Calu3 (cell line): ENCODE results near the gene REXO4. TPM values are rescaled to one million over a fixed set of nuclear protein-coding genes. Genes with fewer than 3 reads are reported as not detected.

Experiments
- BruUV-seq: library from RNA; stranded (reverse); fragments of 400-500 nt; replicated peaks from 2 replicates; lab custom pipeline; 2021; lab: Mats Ljungman, UMichigan
- CTCF ChIA-PET: fragments of 300-600 bp; sonication (Branson Sonifier 250); formaldehyde crosslinking; loops from one replicate; lab custom pipeline; 2022; ENCODE audit warnings: antibody characterized with exemption; lab: Charles Lee
- DNase-seq: peaks from one replicate; pipeline ENCODE4 v3.0.0; 2022
- H3K27ac Mint-ChIP-seq: one replicate; pipeline ENCODE4 v1.8.0; 2022; ENCODE audit warnings: mixed read lengths; ENCODE audit not compliant: unreplicated experiment
- H3K27me3 Mint-ChIP-seq: one replicate; pipeline ENCODE4 v1.8.0; 2022; ENCODE audit warnings: mixed read lengths; ENCODE audit not compliant: unreplicated experiment
- H3K36me3 Mint-ChIP-seq: one replicate; pipeline ENCODE4 v1.8.0; 2022; ENCODE audit warnings: mild to moderate bottlenecking, moderate library complexity, mixed read lengths; ENCODE audit not compliant: insufficient read depth, unreplicated experiment
- H3K4me1 Mint-ChIP-seq: one replicate; pipeline ENCODE4 v1.8.0; 2022; ENCODE audit warnings: mild to moderate bottlenecking, low read depth, mixed read lengths; ENCODE audit not compliant: unreplicated experiment
- H3K4me3 Mint-ChIP-seq: one replicate; pipeline ENCODE4 v1.8.0; 2022; ENCODE audit warnings: mild to moderate bottlenecking, low read depth, moderate library complexity, mixed read lengths; ENCODE audit not compliant: unreplicated experiment
- H3K9me3 Mint-ChIP-seq: one replicate; pipeline ENCODE4 v1.8.0; 2022; ENCODE audit warnings: low read depth, mixed read lengths; ENCODE audit not compliant: unreplicated experiment
- CTCF ChIP-seq: fragments of 200-600 bp; IDR thresholded peaks from one replicate; pipeline ENCODE4 v1.8.0; 2022; ENCODE audit warnings: antibody characterized with exemption; ENCODE audit not compliant: unreplicated experiment
- intact Hi-C: fragments of 100-400 bp; cut with micrococcal nuclease; formaldehyde crosslinking; loops from one replicate; pipeline ENCODE4 v1.10.0; 2022; ENCODE audit not compliant: unreplicated experiment
- total RNA-seq: library from RNA; stranded (reverse); gene quantifications from 2 replicates; pipeline ENCODE4 v1.2.3, GENCODE V29; 2022

REXO4 gene
- total RNA-seq, 1 experiment from 2014 or later, result 23.4 TPM

GRCh38 chr9:133369933-133370332 lies 47.9 kb downstream of the REXO4 start:
- Mint-ChIP-seq H3K27ac (no peak overlapping the region), H3K36me3 (peaks cover 29% of the 10 kb centered on the region), H3K27me3 (no peaks in the 10 kb centered on the region), H3K4me3 (no peak overlapping the region), H3K9me3 (no peaks in the 10 kb centered on the region), H3K4me1 (peaks cover 13% of the 10 kb centered on the region)
- TF ChIP-seq CTCF, result no peak
- DNase-seq, result no peak
- CTCF ChIA-PET, result interaction anchor here (0.6 kb wide), 1 partner anchor 200 kb away, joined by 3 read pairs; no protein-coding TSS in a partner anchor
- BruUV-seq, result no TSS peak
- intact Hi-C loops, result no loop called here

DNA sequence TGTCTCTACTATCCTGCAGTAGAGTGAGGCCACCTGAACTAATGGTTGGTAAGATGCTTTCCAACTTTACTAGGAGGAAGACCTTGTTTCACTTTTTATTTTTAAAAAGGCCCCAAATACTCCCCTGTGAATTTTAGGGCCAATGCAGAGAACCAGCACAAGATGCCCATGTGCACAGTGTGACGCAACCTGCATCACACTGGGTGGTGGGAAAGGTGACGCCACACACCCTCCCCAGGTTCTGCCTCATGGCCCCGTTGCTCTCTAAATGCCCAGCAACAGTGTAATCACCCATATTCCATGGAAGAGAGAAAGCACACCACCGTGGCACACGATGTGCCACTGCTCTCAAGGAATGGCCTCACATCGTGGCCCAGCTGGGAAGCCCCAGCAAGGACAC lies 48.4 kb downstream of the REXO4 start:
- Mint-ChIP-seq H3K9me3 (no peaks in the 10 kb centered on the region), H3K36me3 (peaks cover 24% of the 10 kb centered on the region), H3K4me1 (peaks cover 13% of the 10 kb centered on the region), H3K27me3 (no peaks in the 10 kb centered on the region), H3K27ac (no peak overlapping the region), H3K4me3 (no peak overlapping the region)
- no peak for TF ChIP-seq CTCF
- intact Hi-C loops, result no loop called here
- CTCF ChIA-PET, result interaction anchor here (0.6 kb wide), 1 partner anchor 199 kb away, joined by 3 read pairs; no protein-coding TSS in a partner anchor
- DNase-seq, result no peak
- no TSS peak for BruUV-seq

DNA sequence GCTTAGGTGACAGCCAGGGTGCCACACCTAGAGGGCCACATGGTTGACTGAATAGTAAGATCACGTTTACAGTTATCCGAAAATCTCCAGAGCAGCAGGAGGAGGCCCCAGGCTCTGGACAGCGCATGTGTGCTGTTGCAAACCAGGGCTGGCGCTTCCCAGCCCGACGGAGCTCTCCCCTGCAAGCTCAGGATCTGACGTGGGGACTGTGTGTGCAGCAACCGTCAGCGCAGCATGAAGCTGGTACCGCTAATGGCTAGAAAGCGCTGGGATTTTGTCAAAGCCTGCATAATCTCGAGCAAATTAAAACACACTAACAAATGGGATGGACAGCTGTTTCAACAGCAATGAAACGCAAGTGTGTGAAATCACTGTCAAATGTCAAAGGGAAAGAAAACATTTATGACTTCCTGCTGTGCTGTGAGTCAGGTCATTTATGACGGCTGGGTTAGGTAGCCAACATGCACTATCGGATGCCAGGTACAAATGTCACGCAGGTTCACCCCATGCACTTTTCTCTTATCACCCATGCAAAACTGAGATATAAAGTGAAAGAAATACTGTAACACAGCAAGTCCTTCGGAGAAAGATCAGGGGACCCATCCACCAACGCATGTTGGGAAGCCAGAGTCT lies 49.4 kb downstream of the REXO4 start:
- Mint-ChIP-seq H3K27me3 (no peaks in the 10 kb centered on the region), H3K4me1 (peaks cover 13% of the 10 kb centered on the region), H3K36me3 (peaks cover 25% of the 10 kb centered on the region), H3K9me3 (no peaks in the 10 kb centered on the region), H3K27ac (no peak overlapping the region), H3K4me3 (no peak overlapping the region)
- TF ChIP-seq CTCF, result no peak
- CTCF ChIA-PET, result no interaction called here
- intact Hi-C loops, result no loop called here
- DNase-seq, result no peak
- no TSS peak for BruUV-seq

- DNase-seq, result no peak
- intact Hi-C loops, result no loop called here
- no peak overlapping the region for H3K27ac Mint-ChIP-seq
- H3K36me3 Mint-ChIP-seq, result peaks cover 26% of the 10 kb centered on the region
- no peak for TF ChIP-seq CTCF
- no TSS peak for BruUV-seq
- H3K27me3 Mint-ChIP-seq, result no peaks in the 10 kb centered on the region
- H3K4me3 Mint-ChIP-seq, result no peak overlapping the region
- CTCF ChIA-PET, result no interaction called here
- no peaks in the 10 kb centered on the region for H3K9me3 Mint-ChIP-seq
- H3K4me1 Mint-ChIP-seq, result peaks cover 13% of the 10 kb centered on the region
Measured at GRCh38 chr9:133367778-133368177, 50.0 kb downstream of the REXO4 start.
